Stimulated activated CD8-positive, alpha-beta memory T cell treated with anti-CD3 and anti-CD28 coated beads, Interleukin-7, amount 100 ng/mL, for 24 hours (primary cell): ENCODE results near the gene ZNF354C.

ENCODE experiments used
- DNase-seq: peaks from one replicate; pipeline ENCODE4 v3.0.0-alpha.2; 2020; ENCODE audit warnings: low read depth

ZNF354C gene

GRCh38 chr5:179127136-179128040, 67.2 kb downstream of the ZNF354C start:
- DNase-seq = no peak

- no peak for DNase-seq
Measured at GRCh38 chr5:179128041-179128365, 67.8 kb downstream of the ZNF354C start.

GRCh38 chr5:179128976-179129375, 68.8 kb downstream of the ZNF354C start:
- DNase-seq = no peak

- DNase-seq = no peak
Measured at GRCh38 chr5:179129607-179130071, 69.5 kb downstream of the ZNF354C start.

- no peak for DNase-seq
Measured at GRCh38 chr5:179130101-179130681, 70.0 kb downstream of the ZNF354C start.

GRCh38 chr5:179131321-179131835, 71.2 kb downstream of the ZNF354C start:
- DNase-seq = no peak

GRCh38 chr5:179131886-179132585, 71.9 kb downstream of the ZNF354C start:
- no peak for DNase-seq

- no peak for DNase-seq
Measured at GRCh38 chr5:179132586-179133355, 72.6 kb downstream of the ZNF354C start.
